GM08714 (cell line): ENCODE data around the gene COP1.

Experiments
- H3K4me3 ChIP-seq: fragments of 200-500 bp; sonication (Bioruptor generic); 2 replicates; pipeline ENCODE4 v1.5.1; 2014; ENCODE audit warnings: mild to moderate bottlenecking, low read length, inconsistent platforms
- ZNF274 ChIP-seq: IDR thresholded peaks from 2 replicates; pipeline ENCODE4 v1.6.1; 2012; ENCODE audit warnings: mild to moderate bottlenecking, low read depth, low read length

The COP1 gene

GRCh38 chr1:175936736-175937135 is 270.4 kb downstream of the COP1 start:
- no peak for TF ChIP-seq ZNF274
- H3K4me3 ChIP-seq: no peak overlapping the region

- no peak for TF ChIP-seq ZNF274
- H3K4me3 ChIP-seq: no peak overlapping the region
These were observed 271.4 kb downstream of the COP1 start for GRCh38 chr1:175935566-175936115.

- no peak for TF ChIP-seq ZNF274
- H3K4me3 ChIP-seq: no peak overlapping the region
These were observed 271.9 kb downstream of the COP1 start for GRCh38 chr1:175935166-175935565.

- H3K4me3 ChIP-seq: no peak overlapping the region
- TF ChIP-seq ZNF274: no peak
These were observed 273.3 kb downstream of the COP1 start for GRCh38 chr1:175933801-175934200.

GRCh38 chr1:175927944-175928343 is 279.1 kb downstream of the COP1 start:
- no peak overlapping the region for H3K4me3 ChIP-seq
- no peak for TF ChIP-seq ZNF274

- no peak overlapping the region for H3K4me3 ChIP-seq
These were observed 284.7 kb downstream of the COP1 start for GRCh38 chr1:175922254-175922881.

GRCh38 chr1:175920381-175920780 is 286.7 kb downstream of the COP1 start:
- TF ChIP-seq ZNF274: no peak
- H3K4me3 ChIP-seq: no peak overlapping the region

More at GRCh38 chr1:175922254-175922881, 284.7 kb downstream of the COP1 start:
- no peak for TF ChIP-seq ZNF274

GRCh38 chr1:175919001-175919400 is 288.1 kb downstream of the COP1 start:
- TF ChIP-seq ZNF274: no peak
- H3K4me3 ChIP-seq: no peak overlapping the region

- no peak for TF ChIP-seq ZNF274
- H3K4me3 ChIP-seq: no peak overlapping the region
These were observed 288.7 kb downstream of the COP1 start for GRCh38 chr1:175918364-175918801.

GRCh38 chr1:175914115-175914514 is 293.0 kb downstream of the COP1 start:
- no peak overlapping the region for H3K4me3 ChIP-seq
- no peak for TF ChIP-seq ZNF274

- no peak overlapping the region for H3K4me3 ChIP-seq
- TF ChIP-seq ZNF274: no peak
These were observed 295.9 kb downstream of the COP1 start for GRCh38 chr1:175911138-175911537.

GRCh38 chr1:175906370-175906769 is 300.7 kb downstream of the COP1 start:
- no peak for TF ChIP-seq ZNF274
- no peak overlapping the region for H3K4me3 ChIP-seq

GRCh38 chr1:175904808-175905207 is 302.3 kb downstream of the COP1 start:
- no peak for TF ChIP-seq ZNF274
- H3K4me3 ChIP-seq: no peak overlapping the region

- H3K4me3 ChIP-seq: no peak overlapping the region
- no peak for TF ChIP-seq ZNF274
These were observed 304.8 kb downstream of the COP1 start for GRCh38 chr1:175902281-175902680.

GRCh38 chr1:175901076-175901836 is 305.8 kb downstream of the COP1 start:
- no peak for TF ChIP-seq ZNF274

More at GRCh38 chr1:175901076-175901836, 305.8 kb downstream of the COP1 start:
- H3K4me3 ChIP-seq: no peak overlapping the region
